Type B pancreatic cell (in vitro differentiated cells): ENCODE data around the gene PXT1. TPM values are rescaled to one million over a fixed set of nuclear protein-coding genes. Genes with fewer than 3 reads are reported as not detected.
A peak's percentile ranks its signal among the peaks of the same experiment; 100 is the strongest.

ENCODE experiments used
- DNase-seq: peaks from one replicate; pipeline ENCODE4 v3.0.0; 2021; ENCODE audit warnings: mixed read lengths; ENCODE audit not compliant: unreplicated experiment; ENCODE audit errors: extremely low spot score
- H3K27ac Mint-ChIP-seq: 2 replicates; pipeline ENCODE4 v1.8.0; 2021; ENCODE audit warnings: mild to moderate bottlenecking, mixed read lengths
- H3K27me3 Mint-ChIP-seq: 2 replicates; pipeline ENCODE4 v1.8.0; 2021; ENCODE audit warnings: mixed read lengths
- H3K36me3 Mint-ChIP-seq: 2 replicates; pipeline ENCODE4 v1.8.0; 2021; ENCODE audit warnings: mixed read lengths
- H3K4me1 Mint-ChIP-seq: one replicate; pipeline ENCODE4 v1.8.0; 2021; ENCODE audit warnings: mixed read lengths; ENCODE audit not compliant: unreplicated experiment
- H3K4me3 Mint-ChIP-seq: 2 replicates; pipeline ENCODE4 v1.8.0; 2021; ENCODE audit warnings: mild to moderate bottlenecking, mixed read lengths
- H3K9me3 Mint-ChIP-seq: 2 replicates; pipeline ENCODE4 v1.8.0; 2021; ENCODE audit warnings: mixed read lengths
- total RNA-seq: library from RNA; stranded (reverse); gene quantifications from 2 replicates; pipeline ENCODE4 v1.2.1, GENCODE V29; 2021; ENCODE audit warnings: low replicate concordance
- TF ChIP-seq, protein P1 (sequence below): fragments of 200-600 bp; sonication (generic); conservative IDR thresholded peaks from 2 replicates; pipeline ENCODE4 v1.5.0; 2021; ENCODE audit warnings: antibody characterized with exemption, mild to moderate bottlenecking

Gene PXT1
- total RNA-seq, 1 donor from 2014 or later = 0.19 TPM

DNA sequence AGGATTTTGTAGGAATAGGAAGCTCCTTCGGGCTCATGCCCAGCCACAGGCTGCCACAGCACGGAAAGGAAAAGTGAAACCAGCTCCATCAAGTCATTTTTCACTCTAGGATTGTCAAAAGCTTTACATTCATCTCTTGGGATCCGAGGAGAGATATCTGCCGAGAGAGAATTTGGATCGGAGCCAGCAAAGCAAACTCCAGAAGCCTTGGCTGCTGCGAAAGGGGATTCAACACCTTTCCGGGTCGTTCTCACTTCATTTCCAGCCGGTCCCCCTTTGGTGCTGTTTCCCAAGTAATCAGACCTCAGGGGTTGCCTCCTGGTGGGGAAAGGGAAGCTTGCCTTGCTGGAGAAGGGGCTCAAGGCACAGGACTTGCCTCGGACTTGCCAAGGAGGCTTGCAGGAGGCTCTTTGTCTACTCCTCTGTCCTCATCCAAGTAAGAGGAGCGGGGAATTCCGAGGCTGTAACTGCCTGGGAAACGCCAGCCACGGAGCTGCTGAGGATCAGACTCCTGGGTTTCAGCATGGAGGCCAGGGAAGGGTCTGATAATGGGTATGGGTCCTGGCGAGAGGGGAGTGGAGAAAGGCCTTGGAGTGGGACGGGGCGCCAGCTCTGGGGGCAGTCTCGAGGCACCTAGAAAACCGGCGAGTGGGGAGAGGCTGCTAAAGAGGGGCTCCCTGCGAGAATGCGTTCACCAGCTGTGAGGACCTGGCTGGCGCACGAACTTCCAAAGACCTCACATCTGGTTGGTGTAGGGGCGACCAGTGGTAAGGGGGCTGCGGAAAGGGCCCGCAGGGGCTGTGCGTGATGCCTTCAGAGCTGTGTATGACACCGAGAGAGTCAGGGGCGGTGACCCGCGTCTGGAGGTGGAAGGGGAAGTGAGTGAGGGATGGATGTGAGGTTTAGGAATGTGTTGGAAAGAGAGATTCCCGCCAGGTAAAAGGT is 55.9 kb downstream of the PXT1 start:
- TF ChIP-seq, protein P1, sequence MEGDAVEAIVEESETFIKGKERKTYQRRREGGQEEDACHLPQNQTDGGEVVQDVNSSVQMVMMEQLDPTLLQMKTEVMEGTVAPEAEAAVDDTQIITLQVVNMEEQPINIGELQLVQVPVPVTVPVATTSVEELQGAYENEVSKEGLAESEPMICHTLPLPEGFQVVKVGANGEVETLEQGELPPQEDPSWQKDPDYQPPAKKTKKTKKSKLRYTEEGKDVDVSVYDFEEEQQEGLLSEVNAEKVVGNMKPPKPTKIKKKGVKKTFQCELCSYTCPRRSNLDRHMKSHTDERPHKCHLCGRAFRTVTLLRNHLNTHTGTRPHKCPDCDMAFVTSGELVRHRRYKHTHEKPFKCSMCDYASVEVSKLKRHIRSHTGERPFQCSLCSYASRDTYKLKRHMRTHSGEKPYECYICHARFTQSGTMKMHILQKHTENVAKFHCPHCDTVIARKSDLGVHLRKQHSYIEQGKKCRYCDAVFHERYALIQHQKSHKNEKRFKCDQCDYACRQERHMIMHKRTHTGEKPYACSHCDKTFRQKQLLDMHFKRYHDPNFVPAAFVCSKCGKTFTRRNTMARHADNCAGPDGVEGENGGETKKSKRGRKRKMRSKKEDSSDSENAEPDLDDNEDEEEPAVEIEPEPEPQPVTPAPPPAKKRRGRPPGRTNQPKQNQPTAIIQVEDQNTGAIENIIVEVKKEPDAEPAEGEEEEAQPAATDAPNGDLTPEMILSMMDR = peak; percentile 38
- no peak for DNase-seq
- Mint-ChIP-seq H3K27me3 (peaks cover 68% of the 10 kb centered on the region), H3K4me1 (peaks cover 18% of the 10 kb centered on the region), H3K36me3 (peaks cover 4% of the 10 kb centered on the region), H3K4me3 (peak overlapping the region; percentile 91), H3K27ac (peak overlapping the region; percentile 85), H3K9me3 (peaks cover 4% of the 10 kb centered on the region)

DNA sequence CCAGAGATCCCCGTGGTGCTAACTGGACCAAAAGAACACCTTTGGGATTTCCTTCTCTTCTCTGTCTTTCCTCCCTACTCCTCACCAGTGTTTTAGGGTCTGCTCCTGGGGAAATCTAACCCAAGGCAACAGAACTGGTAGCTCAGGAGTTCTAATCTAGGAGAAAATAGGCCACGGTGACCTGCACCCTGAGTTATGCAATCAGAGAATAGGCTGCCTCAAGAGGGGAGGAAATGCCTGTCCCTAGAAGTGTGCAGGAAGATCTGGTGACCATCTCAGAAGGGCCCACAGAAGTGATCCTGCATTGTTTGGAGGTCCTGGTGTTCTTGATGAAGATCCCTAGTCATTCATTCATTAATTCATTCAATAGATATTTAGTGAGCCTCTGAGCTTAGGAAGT is 58.6 kb downstream of the PXT1 start:
- peaks cover 18% of the 10 kb centered on the region for H3K4me1 Mint-ChIP-seq
- no peak overlapping the region for H3K27ac Mint-ChIP-seq
- no peak for DNase-seq
- no peaks in the 10 kb centered on the region for H3K9me3 Mint-ChIP-seq
- TF ChIP-seq, protein P1 = no peak
- no peaks in the 10 kb centered on the region for H3K36me3 Mint-ChIP-seq
- no peak overlapping the region for H3K4me3 Mint-ChIP-seq
- H3K27me3 Mint-ChIP-seq = peaks cover 49% of the 10 kb centered on the region

- no peak overlapping the region for H3K4me3 Mint-ChIP-seq
Observed at GRCh38 chr6:36383606-36384005, 59.0 kb downstream of the PXT1 start.

GRCh38 chr6:36382976-36383375 is 59.7 kb downstream of the PXT1 start:
- Mint-ChIP-seq H3K36me3 (no peaks in the 10 kb centered on the region), H3K4me3 (no peak overlapping the region), H3K9me3 (no peaks in the 10 kb centered on the region), H3K27ac (no peak overlapping the region), H3K27me3 (peaks cover 39% of the 10 kb centered on the region), H3K4me1 (peaks cover 19% of the 10 kb centered on the region)
- TF ChIP-seq, protein P1 = no peak
- DNase-seq = no peak

More at GRCh38 chr6:36383606-36384005, 59.0 kb downstream of the PXT1 start:
- peaks cover 45% of the 10 kb centered on the region for H3K27me3 Mint-ChIP-seq
- H3K4me1 Mint-ChIP-seq = peaks cover 18% of the 10 kb centered on the region
- TF ChIP-seq, protein P1 = no peak
- DNase-seq = no peak
- no peaks in the 10 kb centered on the region for H3K36me3 Mint-ChIP-seq
- no peak overlapping the region for H3K27ac Mint-ChIP-seq
- no peaks in the 10 kb centered on the region for H3K9me3 Mint-ChIP-seq

DNA sequence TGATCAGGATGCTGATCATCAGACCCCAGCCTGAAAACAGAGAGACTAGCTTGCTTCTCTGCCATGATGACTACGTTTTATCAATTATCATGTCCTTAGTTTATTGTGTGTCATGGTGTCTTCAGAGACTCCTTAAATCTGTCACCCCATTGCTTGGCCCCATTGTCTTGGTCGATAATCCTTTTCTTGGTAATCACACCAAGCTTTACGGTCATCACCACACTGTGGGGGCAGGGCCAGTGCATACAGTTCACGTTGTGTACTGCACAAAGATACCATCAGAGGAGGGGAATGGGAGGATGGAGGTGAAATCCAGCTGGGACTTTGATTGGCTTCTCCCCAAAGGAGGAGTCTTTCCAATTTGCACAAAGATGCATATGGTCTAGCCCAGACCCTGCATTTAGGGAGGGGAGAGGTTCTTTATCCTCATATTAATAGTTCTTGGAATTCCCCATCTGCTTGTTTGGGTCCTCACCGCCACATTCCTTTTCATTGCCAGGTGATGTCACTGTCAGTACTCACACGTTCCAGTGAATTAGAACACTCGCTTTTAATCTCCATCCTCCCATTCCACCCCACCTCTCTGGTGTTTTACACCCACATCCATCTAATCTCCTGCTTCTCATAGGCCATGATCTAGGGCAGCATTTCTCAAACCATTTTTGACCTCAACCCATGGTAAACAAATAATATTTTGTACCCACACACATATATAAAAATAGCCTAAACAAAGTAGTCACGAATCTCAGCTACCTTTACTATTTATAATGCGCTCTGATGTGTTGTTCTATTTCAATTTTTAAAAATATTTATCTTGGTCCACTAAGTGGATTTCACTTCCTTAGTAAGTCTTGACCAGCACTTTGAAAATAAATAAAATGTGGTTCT is 60.9 kb downstream of the PXT1 start:
- H3K9me3 Mint-ChIP-seq = no peaks in the 10 kb centered on the region
- no peak overlapping the region for H3K4me3 Mint-ChIP-seq
- no peak for DNase-seq
- peaks cover 20% of the 10 kb centered on the region for H3K4me1 Mint-ChIP-seq
- peaks cover 29% of the 10 kb centered on the region for H3K27me3 Mint-ChIP-seq
- H3K27ac Mint-ChIP-seq = no peak overlapping the region
- no peaks in the 10 kb centered on the region for H3K36me3 Mint-ChIP-seq
- TF ChIP-seq, protein P1 = no peak
